Camera-type eye (tissue), 1 donor: ENCODE measurements around the gene IPO11. TPM values are rescaled to one million over a fixed set of nuclear protein-coding genes. Genes with fewer than 3 reads are reported as not detected.

Source experiments
- total RNA-seq: library from RNA; depleted of rRNA; stranded (reverse); fragments of >200 nt; gene quantifications from one replicate; pipeline ENCODE4 v1.2.3, GENCODE V29; 2014

IPO11 gene
- 56.2 TPM for total RNA-seq

GRCh38 chr5:62412549-62413329, at the start of gene IPO11:
Gene IPO11, plus strand, starts transcription at chr5:62412763. Its CDS starts 24,517 bp downstream, at chr5:62437280.

GRCh38 chr5:62403411-62404250, 8.9 kb upstream of the IPO11 start, which contains the start of gene DIMT1:
Gene DIMT1, minus strand, starts transcription at chr5:62403905. Its CDS starts 133 bp downstream, at chr5:62403772.

GRCh38 chr5:62578540-62578939, 166.0 kb downstream of the IPO11 start, which contains the start of gene LRRC70:
Gene LRRC70, plus strand, starts transcription at chr5:62578819. Its CDS starts 620 bp downstream, at chr5:62579439.

Other genes starting within 250 kb of the IPO11 start
- 111 TPM for gene KIF2A, start 106.6 kb upstream of the IPO11 start, total RNA-seq
- 20.3 TPM for gene DIMT1, start 8.9 kb upstream of the IPO11 start, total RNA-seq
- gene LRRC70, start 166.1 kb downstream of the IPO11 start, total RNA-seq, result 13.7 TPM